Suprapubic skin (tissue), 4 donors: ENCODE measurements around the gene CENPM.
"Not testable (repeated sequence)": the region's sequence is repeated elsewhere in the genome, so short reads cannot be mapped to it uniquely, and the experiment has no call there.

Source experiments
- POLR2A ChIP-seq, 2 donors: fragments of 450-650 bp; IDR thresholded peaks; one replicate each; pipeline ENCODE4 v1.6.1; 2017; ENCODE audit warnings: antibody characterized with exemption in 2 of 2, mild to moderate bottlenecking in 2 of 2, moderate library complexity in 2 of 2
- POLR2AphosphoS5 ChIP-seq, 3 donors: sonication (generic); formaldehyde crosslinking; IDR thresholded peaks; one replicate each; pipeline ENCODE4 v1.6.1; 2017; ENCODE audit warnings: antibody characterized with exemption in 3 of 3
- TF ChIP-seq, protein P1 (sequence below), 2 donors: fragments of 200-600 bp in 1 of 2; fragments of 450-650 bp in 1 of 2; sonication (generic) in 1 of 2; IDR thresholded peaks; one replicate each; pipeline ENCODE4 v1.5.1; 2016 to 2019; ENCODE audit warnings: antibody characterized with exemption in 2 of 2, mild to moderate bottlenecking in 1 of 2, moderate library complexity in 1 of 2

DNA sequence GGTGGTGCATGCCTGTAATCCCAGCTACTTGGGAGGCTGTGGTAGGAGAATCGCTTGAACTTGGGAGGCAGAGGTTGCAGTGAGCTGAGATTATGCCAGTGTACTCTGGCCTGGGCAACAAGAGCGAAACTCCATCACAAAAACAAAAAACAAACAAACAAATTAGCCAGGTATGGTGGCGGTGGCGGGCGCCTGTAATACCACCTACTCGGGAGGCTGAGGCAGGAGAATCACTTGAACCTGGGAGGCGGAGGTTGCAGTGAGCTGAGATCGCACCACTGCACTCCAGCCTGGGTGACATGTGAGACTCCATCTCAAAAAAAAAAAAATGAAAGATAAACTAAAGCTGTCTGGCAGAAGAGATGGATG is 2.0 kb upstream of the CENPM start:
- TF ChIP-seq POLR2A, POLR2AphosphoS5 (IDR thresholded peaks at IDR 0.05): not testable (repeated sequence)
- TF ChIP-seq, protein P1, sequence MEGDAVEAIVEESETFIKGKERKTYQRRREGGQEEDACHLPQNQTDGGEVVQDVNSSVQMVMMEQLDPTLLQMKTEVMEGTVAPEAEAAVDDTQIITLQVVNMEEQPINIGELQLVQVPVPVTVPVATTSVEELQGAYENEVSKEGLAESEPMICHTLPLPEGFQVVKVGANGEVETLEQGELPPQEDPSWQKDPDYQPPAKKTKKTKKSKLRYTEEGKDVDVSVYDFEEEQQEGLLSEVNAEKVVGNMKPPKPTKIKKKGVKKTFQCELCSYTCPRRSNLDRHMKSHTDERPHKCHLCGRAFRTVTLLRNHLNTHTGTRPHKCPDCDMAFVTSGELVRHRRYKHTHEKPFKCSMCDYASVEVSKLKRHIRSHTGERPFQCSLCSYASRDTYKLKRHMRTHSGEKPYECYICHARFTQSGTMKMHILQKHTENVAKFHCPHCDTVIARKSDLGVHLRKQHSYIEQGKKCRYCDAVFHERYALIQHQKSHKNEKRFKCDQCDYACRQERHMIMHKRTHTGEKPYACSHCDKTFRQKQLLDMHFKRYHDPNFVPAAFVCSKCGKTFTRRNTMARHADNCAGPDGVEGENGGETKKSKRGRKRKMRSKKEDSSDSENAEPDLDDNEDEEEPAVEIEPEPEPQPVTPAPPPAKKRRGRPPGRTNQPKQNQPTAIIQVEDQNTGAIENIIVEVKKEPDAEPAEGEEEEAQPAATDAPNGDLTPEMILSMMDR (IDR thresholded peaks at IDR 0.05), result not testable (repeated sequence)
